Fibroblast of lung (primary cell): ENCODE measurements around the gene ABCA7. TPM values are rescaled to one million over a fixed set of nuclear protein-coding genes. Genes with fewer than 3 reads are reported as not detected.

Source experiments
- DNase-seq, 2 donors: peaks; one replicate each; pipeline versions ENCODE4 v3.0.0 to v3.0.0-alpha.2; 2010; ENCODE audit warnings: low read depth in 2 of 2
- H2AFZ ChIP-seq: 2 replicates; pipeline ENCODE4 v1.5.1; 2012; ENCODE audit warnings: low read length, control low read depth, inconsistent platforms
- H3K27ac ChIP-seq: 2 replicates; pipeline ENCODE4 v1.5.1; 2011; ENCODE audit warnings: low read length, control low read depth; ENCODE audit not compliant: insufficient read depth
- H3K27me3 ChIP-seq: 2 replicates; pipeline ENCODE4 v1.5.1; 2011; ENCODE audit warnings: mild to moderate bottlenecking, low read length; ENCODE audit not compliant: control insufficient read depth, insufficient read depth
- H3K36me3 ChIP-seq: 2 replicates; pipeline ENCODE4 v1.5.1; 2011; ENCODE audit warnings: low read length; ENCODE audit not compliant: control insufficient read depth, insufficient read depth
- H3K4me1 ChIP-seq: 2 replicates; pipeline ENCODE4 v1.5.1; 2011; ENCODE audit warnings: low read length; ENCODE audit not compliant: control insufficient read depth, insufficient read depth; ENCODE audit errors: extremely low read depth
- H3K4me2 ChIP-seq: 2 replicates; pipeline ENCODE4 v1.5.1; 2011; ENCODE audit warnings: low read length, control low read depth; ENCODE audit not compliant: insufficient read depth; ENCODE audit errors: extremely low read depth
- H3K4me3 ChIP-seq, 4 experiments: fragments of 200-600 bp in 1 of 4; sonication (generic) in 1 of 4; replicated peaks in 1 of 4; 2 replicates each; pipeline ENCODE4 v1.5.1; 2011 to 2016; ENCODE audit warnings: low read length in 4 of 4, low read depth in 3 of 4, mild to moderate bottlenecking in 3 of 4, control low read depth in 2 of 4, inconsistent platforms in 1 of 4, mixed read lengths in 1 of 4; ENCODE audit not compliant: insufficient read depth in 1 of 4; ENCODE audit errors: control extremely low read depth in 1 of 4
- H3K79me2 ChIP-seq: 2 replicates; pipeline ENCODE4 v1.5.1; 2012; ENCODE audit warnings: mild to moderate bottlenecking, low read length, inconsistent platforms; ENCODE audit not compliant: control insufficient read depth, insufficient read depth
- H3K9ac ChIP-seq: 2 replicates; pipeline ENCODE4 v1.5.1; 2011; ENCODE audit warnings: mild to moderate bottlenecking, low read length, control low read depth; ENCODE audit not compliant: insufficient read depth
- H3K9me3 ChIP-seq: 2 replicates; pipeline ENCODE4 v1.5.1; 2012; ENCODE audit warnings: low read depth, low read length; ENCODE audit not compliant: control insufficient read depth, insufficient read depth
- H4K20me1 ChIP-seq: 2 replicates; pipeline ENCODE4 v1.5.1; 2011; ENCODE audit warnings: low read length; ENCODE audit not compliant: control insufficient read depth, insufficient read depth; ENCODE audit errors: extremely low read depth
- EZH2 ChIP-seq: IDR thresholded peaks from 2 replicates; pipeline ENCODE4 v1.5.1; 2012; ENCODE audit warnings: low read length, control low read depth, mild to moderate bottlenecking; ENCODE audit errors: missing control alignments
- polyA plus RNA-seq, 2 donors: library from polyadenylated mRNA; depleted of rRNA in 1 of 2; stranded (reverse) in 1 of 2; unstranded in 1 of 2; fragments of >200 nt; gene quantifications; 2 replicates each; pipeline ENCODE4 v1.2.1, GENCODE V29; 2011 to 2012; ENCODE audit warnings: missing spikeins in 1 of 2
- total RNA-seq: library from RNA; depleted of rRNA; stranded (reverse); fragments of >200 nt; gene quantifications from 2 replicates; pipeline ENCODE4 v1.2.1, GENCODE V29; 2014
- TF ChIP-seq, protein P1 (sequence below), 2 donors: IDR thresholded peaks in 1 of 2; conservative IDR thresholded peaks in 1 of 2; 1 replicate in 1 of 2; 2 replicates in 1 of 2; pipeline ENCODE4 v1.5.1; 2011 to 2012; ENCODE audit warnings: low read length in 2 of 2, control low read depth in 1 of 2, inconsistent platforms in 1 of 2, low read depth in 1 of 2, mild to moderate bottlenecking in 1 of 2

The ABCA7 gene
- total and polyA plus RNA-seq, 2 donors (not counting 1 experiment from before 2014, with no cell fraction given) = 2.2 to 9.7 TPM

DNA sequence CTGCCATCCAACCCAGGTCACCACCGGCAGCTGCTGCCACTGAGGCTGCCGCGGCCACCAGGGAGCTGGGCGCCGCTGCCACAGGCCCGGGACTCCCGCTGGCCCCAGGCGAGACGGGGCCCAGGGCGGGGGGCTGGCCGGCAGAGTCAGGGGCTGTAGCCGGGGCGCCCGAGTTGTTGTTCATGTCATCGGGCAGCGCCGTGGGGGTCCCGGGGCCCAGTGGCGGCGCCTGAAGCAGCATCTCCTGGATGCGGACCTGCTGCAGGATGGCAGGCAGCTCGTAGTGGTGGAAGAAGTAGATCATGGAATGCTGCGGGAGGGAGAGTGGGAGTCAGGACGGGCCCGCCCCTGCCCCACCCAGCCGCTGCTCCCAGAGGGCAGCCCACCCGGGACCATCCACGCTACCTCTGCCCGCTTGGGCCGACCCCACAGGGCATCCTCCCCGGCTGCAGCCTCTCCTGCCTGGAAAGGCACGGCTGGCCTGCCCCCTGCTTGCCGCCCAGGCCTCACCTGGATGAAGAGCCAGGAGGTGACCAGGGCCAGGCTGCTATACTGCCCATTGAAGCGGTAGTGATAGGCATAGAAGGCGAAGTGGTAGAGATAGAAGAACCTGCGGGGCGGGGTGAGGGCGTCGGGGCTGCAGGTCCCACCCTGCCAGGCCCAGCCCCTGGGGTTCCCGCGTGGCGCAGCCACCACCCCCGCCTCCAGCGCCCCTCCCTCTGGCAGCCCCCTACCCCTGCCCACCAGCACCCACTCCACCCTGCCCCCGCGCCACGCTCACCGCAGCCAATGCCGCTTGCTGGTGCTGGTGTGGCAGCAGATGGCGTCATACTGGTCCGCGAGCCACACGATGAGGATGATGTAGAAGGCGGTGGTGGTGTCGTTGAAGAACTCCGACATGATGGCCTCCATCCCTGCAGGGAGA lies 29.1 kb upstream of the ABCA7 start:
- H3K79me2 ChIP-seq = peaks cover 34% of the 10 kb centered on the region
- no peak overlapping the region for H3K4me2 ChIP-seq
- no peak for TF ChIP-seq EZH2
- TF ChIP-seq, protein P1, sequence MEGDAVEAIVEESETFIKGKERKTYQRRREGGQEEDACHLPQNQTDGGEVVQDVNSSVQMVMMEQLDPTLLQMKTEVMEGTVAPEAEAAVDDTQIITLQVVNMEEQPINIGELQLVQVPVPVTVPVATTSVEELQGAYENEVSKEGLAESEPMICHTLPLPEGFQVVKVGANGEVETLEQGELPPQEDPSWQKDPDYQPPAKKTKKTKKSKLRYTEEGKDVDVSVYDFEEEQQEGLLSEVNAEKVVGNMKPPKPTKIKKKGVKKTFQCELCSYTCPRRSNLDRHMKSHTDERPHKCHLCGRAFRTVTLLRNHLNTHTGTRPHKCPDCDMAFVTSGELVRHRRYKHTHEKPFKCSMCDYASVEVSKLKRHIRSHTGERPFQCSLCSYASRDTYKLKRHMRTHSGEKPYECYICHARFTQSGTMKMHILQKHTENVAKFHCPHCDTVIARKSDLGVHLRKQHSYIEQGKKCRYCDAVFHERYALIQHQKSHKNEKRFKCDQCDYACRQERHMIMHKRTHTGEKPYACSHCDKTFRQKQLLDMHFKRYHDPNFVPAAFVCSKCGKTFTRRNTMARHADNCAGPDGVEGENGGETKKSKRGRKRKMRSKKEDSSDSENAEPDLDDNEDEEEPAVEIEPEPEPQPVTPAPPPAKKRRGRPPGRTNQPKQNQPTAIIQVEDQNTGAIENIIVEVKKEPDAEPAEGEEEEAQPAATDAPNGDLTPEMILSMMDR (conservative IDR thresholded peaks at IDR 0.05 in 1 of 2, IDR thresholded peaks at IDR 0.05 in 1 of 2; ENCODE audit: low read depth in 1 of 2, low read length in 2 of 2) = no peak
- peaks cover 16% of the 10 kb centered on the region for H3K4me1 ChIP-seq
- no peak overlapping the region for H3K27ac ChIP-seq
- no peak overlapping the region for H3K9ac ChIP-seq
- peaks cover 22% of the 10 kb centered on the region for H3K36me3 ChIP-seq
- no peaks in the 10 kb centered on the region for H3K9me3 ChIP-seq
- no peak overlapping the region for H2AFZ ChIP-seq
- no peaks in the 10 kb centered on the region for H4K20me1 ChIP-seq
- H3K4me3 ChIP-seq = no peak overlapping the region
- DNase-seq = no peak
- no peaks in the 10 kb centered on the region for H3K27me3 ChIP-seq

- Histone ChIP-seq H3K9me3 (no peaks in the 10 kb centered on the region), H3K27ac (no peak overlapping the region), H3K4me1 (peaks cover 20% of the 10 kb centered on the region), H3K9ac (no peak overlapping the region), H3K4me3 (no peak overlapping the region), H3K27me3 (no peaks in the 10 kb centered on the region), H3K4me2 (no peak overlapping the region), H2AFZ (no peak overlapping the region), H3K36me3 (peaks cover 24% of the 10 kb centered on the region), H3K79me2 (peaks cover 44% of the 10 kb centered on the region), H4K20me1 (no peaks in the 10 kb centered on the region)
- TF ChIP-seq, protein P1 (conservative IDR thresholded peaks at IDR 0.05 in 1 of 2, IDR thresholded peaks at IDR 0.05 in 1 of 2; ENCODE audit: low read depth in 1 of 2, low read length in 2 of 2) = no peak
- no peak for TF ChIP-seq EZH2
- no peak for DNase-seq
Observed at GRCh38 chr19:1011831-1012333, 28.0 kb upstream of the ABCA7 start.

GRCh38 chr19:1012334-1012733 lies 27.6 kb upstream of the ABCA7 start:
- peaks cover 49% of the 10 kb centered on the region for H3K79me2 ChIP-seq
- TF ChIP-seq, protein P1 (conservative IDR thresholded peaks at IDR 0.05 in 1 of 2, IDR thresholded peaks at IDR 0.05 in 1 of 2; ENCODE audit: low read depth in 1 of 2, low read length in 2 of 2) = no peak
- no peak for TF ChIP-seq EZH2

More at GRCh38 chr19:1012334-1012733, 27.6 kb upstream of the ABCA7 start:
- Histone ChIP-seq H3K9me3 (no peaks in the 10 kb centered on the region), H2AFZ (no peak overlapping the region), H3K4me2 (no peak overlapping the region), H3K4me1 (peaks cover 25% of the 10 kb centered on the region), H3K4me3 (no peak overlapping the region), H3K36me3 (peaks cover 22% of the 10 kb centered on the region), H3K9ac (no peak overlapping the region), H4K20me1 (peaks cover 1% of the 10 kb centered on the region), H3K27me3 (no peaks in the 10 kb centered on the region), H3K27ac (no peak overlapping the region)
- DNase-seq = no peak
